NCI-H2081 treated with DMSO at 0.1 percent for 48 hours (cell line): ENCODE results near the gene ATF7.
"Not testable (repeated sequence)": the region's sequence is repeated elsewhere in the genome, so short reads cannot be mapped to it uniquely, and the experiment has no call there.

ENCODE experiments used
- DNase-seq: peaks from one replicate; lab custom pipeline; 2025; lab: John Stamatoyannopoulos, UW

ATF7 gene

DNA sequence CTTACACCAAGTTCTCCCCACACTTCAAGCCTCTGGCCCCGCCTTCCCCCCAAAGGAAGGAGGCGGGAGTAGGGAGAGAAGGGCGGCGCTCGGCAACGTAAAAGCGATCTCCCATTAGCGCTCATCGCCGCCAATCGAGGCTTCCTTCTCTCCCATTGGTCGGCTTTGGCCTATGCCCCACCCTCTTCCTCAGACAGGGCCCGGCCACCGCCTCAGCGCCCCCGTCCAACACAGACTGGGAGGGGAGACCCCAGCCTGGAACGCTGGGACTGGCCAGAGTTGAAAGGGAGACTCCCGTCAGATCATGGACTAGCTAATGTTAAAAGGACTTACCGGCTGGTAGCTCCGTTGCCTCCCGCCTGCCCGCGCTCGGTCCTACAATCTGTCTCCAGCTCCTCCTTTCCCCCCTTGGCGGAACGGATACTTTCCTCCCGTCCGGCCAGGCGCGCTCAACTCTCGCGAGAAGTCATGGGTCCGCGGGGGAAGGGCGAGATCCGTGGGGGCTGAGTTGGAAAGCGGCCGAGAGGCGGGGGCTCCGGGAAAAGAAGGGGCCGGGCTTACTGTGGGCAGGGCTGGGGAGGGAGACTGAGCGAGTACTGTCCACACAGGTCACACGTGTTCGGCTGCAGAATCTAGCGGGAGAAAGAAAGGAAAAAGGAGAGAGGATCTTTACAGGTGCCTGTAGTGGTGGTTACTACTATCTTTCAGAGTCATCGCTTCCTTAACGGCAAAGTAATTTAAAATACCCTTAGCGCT is at the start of gene ATF7:
Gene ATF7, minus strand, starts transcription at position 437 of the 756 bp plus-strand sequence. CDS start 25,382 bp downstream, outside the sequence.
- peak; percentile 90 for DNase-seq

- no peak for DNase-seq
These were observed 49.0 kb upstream of the ATF7 start for GRCh38 chr12:53674977-53675700.

DNA sequence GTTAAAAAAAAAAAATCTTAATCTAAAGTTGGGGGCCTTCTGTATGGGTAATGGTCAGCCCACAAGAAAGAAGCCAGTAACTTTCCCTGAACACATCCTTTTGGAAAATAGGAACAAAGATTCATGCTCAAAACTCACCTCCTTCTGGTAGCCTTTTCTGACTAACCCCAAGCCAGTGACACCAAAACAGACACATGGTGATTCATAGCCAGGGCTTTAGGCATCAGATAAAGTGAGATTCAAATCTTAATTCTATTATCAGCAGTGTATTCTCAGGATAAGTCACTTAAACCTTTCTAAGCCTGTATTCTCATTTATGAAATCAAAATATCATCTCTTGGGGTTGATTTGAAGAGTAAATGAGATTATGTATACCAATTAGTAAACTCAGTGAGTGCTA is 44.8 kb upstream of the ATF7 start:
- no peak for DNase-seq

DNA sequence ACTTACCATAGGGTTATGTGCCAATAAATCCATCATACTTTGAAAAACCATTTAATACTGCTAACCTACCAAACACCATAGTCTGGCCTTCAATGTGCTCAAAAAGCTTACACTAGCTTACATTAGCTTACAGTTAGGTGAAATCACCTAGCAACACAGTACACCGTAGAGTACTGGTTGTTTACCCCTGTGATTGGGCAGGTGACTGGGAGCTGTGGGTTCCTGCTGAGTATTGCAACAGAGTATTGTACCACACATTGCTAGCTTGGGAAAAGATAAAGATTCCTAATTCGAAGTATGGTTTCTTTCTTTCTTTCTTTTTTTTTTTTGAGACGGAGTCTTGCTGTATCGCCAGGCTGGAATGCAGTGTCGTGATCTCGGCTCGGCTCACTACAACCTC is 44.1 kb upstream of the ATF7 start:
- no peak for DNase-seq

DNA sequence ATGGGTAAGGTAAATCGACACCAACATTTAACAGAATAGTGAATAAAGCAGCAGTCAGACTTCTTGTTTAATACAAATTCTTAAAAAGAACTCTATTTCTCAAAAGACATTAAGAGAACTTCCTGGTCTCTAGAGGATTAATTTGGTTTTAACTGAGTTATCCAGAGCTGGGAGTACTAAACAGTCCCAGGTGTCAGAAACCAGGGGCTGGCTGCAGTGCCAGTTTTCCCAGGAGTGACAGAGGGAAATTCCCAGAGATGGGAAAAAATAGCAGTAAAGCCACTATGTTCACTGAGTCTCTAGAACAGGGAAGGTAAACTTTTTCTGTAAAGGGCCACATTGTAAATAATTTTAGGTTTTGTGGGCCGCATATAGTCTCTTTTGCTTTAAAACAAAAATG is 40.9 kb upstream of the ATF7 start:
- no peak for DNase-seq

- DNase-seq = no peak
These were observed 38.8 kb upstream of the ATF7 start for GRCh38 chr12:53664936-53665335.

- DNase-seq = no peak
These were observed 38.0 kb upstream of the ATF7 start for GRCh38 chr12:53664191-53664590.

DNA sequence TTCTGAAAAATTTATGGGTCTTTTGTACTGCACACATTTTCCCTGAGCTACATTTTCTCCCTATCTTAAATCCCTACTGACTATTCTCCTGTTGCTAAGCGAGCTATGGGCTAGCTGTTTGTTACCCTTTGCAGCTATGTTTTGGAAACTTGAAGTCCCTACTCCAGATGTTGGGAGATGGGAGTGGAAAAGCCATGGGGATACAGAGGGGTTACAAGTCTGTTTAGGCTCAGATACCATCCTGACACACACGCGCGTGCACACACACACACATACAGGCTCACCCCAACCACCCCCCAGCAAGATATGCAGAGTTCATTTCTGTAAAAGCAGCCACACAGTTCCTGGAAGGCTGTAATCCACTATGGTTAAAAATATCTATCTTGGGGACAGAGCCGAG is 33.9 kb upstream of the ATF7 start:
- DNase-seq = no peak

DNA sequence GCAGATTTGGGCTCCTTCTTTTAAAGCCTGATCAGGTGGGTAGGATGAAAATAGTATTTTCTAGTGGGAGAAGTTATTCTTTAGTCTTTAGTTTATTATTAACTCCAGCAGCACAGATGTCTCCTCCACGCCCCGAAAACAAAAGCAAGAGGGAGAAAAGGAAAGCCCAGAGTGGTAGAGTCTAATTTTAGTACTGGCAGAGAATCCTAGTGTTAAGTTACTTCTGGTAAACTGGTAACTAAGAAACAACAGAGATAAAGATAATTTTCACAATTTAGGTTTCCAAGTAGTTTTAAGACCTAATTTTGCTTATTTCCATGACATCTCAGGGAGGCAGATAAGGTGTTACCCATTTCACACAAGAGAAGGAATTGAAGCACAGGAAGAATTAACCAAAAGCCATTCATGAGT is 33.4 kb upstream of the ATF7 start:
- DNase-seq = no peak

- DNase-seq = peak; percentile 16
These were observed 32.9 kb upstream of the ATF7 start for GRCh38 chr12:53659011-53659551.

DNA sequence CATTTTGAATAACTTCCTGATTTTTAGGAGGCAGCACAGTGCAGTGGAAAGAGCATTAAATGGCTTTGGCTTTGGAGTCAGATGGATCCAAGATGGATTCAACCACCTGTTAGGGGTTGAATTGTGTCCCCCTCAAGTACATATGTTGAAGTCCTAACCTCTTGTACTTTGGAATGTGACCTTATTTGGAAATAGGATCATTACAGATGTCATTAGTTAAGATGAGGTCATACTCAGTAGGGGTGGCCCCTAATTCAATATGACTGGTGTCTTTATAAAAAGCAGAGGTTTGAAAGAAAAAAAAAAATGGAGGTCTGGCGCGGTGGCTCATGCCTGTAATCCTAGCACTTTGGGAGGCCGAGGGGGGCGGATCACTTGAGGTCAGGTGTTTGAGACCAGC is 30.9 kb upstream of the ATF7 start:
- no peak for DNase-seq

DNA sequence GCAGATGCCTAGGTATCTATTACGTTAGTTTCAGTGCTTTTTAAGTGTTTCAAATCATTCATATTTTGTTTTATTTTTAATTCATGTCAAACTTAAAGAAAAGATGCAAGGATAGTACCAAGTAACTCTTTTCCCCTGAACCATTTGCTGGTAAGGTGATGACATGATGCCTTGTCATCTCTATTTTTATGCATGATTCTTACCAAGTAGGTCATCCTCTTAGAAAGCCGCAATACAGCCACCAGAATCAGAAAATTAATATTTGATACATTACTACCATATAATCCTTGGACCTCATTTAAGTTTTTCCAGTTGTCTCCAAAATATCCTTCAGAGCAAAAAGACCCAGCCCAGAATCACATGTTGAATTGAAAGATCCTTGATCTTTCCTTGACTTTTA is 27.4 kb upstream of the ATF7 start:
- no peak for DNase-seq

DNA sequence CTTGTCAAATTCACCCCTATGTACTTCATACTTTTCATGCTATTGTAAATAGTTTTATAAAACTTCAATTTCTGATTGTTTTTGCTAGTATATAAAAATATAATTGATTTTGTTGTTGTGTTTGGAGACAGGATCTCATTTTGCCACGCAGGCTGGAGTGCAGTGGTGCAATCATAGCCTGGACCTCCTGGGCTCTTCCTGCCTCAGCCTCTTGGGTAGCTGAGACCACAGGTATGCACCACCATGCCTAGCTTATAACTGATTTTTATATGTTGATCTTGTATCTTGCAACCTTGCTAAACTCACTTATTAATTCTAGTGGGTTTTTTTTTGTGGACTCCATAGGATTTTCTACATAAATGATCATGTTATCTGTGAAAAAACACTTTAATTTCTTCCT is 26.2 kb upstream of the ATF7 start:
- DNase-seq = no peak

- no peak for DNase-seq
These were observed 25.6 kb upstream of the ATF7 start for GRCh38 chr12:53651737-53652136.

DNA sequence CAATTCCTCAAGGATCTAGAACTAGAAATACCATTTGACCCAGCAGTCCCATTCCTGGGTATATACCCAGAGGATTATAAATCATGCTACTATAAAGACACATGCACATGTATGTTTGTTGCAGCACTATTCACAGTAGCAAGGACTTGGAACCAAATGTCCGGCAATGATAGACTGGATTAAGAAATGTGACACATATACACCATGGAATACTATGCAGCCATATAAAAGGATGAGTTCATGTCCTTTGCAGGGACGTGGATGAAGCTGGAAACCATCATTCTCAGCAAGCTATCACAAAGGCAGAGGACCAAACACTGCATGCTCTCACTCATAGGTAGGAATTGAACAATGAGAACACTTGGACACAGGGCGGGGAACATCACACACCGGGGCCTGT is 20.1 kb upstream of the ATF7 start:
- DNase-seq = not testable (repeated sequence)

- no peak for DNase-seq
These were observed 19.0 kb upstream of the ATF7 start for GRCh38 chr12:53645165-53645564.

DNA sequence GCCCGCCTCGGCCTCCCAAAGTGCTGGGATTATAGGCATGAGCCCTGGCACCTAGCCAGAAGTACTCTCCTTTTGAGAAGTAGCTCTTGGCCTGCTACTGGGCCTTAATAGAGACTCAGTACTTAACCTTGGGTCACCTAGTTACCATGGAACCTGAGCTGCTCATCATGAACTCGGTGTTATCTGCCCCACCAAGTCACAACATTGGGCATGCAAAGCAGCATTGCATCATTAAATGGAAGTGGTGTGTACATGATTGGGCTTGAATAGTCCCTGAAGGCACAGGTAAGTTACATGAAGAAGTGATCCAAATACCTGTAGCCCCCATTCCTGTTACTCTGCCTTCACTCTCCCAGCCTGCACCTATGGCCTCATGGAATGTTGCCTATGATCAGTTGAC is 18.0 kb upstream of the ATF7 start:
- no peak for DNase-seq

DNA sequence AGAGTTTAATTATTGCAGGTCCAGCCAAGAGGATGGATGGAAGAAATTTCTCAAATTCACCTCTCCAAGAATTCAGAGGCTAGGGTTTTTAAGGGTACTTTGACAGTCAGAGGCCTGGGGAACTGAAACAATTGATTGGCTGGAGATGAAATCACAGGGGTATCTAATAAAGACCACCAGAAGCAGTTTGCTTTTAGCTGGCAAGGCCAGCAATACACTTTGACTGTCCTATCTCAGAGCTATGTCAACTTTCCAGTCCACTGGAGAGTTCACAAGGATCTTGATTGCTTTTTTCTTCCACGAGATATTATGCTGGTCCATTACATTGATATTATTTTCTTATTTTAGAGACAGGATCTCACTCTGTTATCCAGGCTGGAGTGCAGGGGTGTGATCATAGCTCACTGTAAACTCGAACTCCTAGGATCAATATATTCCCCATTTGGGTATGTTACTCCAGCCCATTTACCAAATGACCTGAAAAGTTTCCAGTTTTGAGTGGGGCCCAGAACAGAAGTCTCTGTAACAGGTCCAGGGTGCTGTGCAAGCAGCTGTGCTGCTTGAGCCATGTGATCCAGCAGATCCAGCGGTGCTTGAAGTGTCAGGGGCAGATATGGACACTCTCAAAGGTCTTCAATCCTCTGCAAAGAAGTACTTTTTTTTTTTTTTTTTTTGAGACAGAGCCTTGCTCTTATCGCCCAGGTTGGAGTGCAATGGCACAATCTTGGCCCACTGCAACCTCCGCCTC is 17.2 kb upstream of the ATF7 start:
- no peak for DNase-seq

GRCh38 chr12:53638057-53638456 is 11.9 kb upstream of the ATF7 start:
- DNase-seq = no peak

DNA sequence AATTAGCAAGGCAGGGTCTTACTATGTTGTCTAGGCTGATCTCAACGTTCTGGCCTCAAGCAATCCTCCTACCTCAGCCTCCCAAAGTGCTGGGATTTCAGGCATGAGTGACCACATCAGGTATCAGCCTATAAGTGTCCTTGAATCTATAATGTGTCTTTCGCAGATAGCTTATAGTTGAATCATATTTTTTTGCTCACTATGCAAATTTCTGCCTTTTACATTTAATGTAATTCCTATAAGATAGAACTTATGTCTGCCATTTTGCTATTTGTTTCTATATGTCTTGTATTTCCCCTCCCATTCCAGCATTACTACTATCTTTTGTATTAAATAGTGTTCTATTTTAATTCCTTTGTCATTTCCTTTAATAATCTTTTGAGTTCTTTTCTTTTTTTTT is 10.5 kb upstream of the ATF7 start:
- no peak for DNase-seq

- DNase-seq = not testable (repeated sequence)
These were observed 9.5 kb upstream of the ATF7 start for GRCh38 chr12:53635708-53636107.

DNA sequence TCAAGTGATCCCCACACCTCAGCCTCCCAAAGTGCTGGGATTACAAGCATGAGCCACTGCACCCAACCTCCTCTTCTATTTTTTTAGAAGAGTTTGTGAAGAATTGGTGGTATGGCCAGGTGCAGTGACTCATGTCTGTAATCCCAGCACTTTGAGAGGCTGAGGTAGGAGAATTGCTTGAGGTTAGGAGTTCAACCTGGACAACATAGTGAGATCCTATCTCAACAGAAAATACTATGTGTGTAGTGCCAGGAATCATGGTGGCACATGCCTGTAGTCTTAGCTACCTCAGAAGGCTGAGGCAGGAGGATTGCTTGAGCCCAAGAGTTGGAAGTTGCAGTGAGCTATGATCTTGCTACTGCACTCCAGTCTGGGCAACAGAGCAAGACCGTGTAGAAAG is 5.5 kb upstream of the ATF7 start:
- DNase-seq = no peak

- DNase-seq = no peak
These were observed 1.7 kb upstream of the ATF7 start for GRCh38 chr12:53627919-53628318.
